IPS-11a (cell line): ENCODE data around the gene SLC8B1.

Experiments
- H3K4me3 ChIP-seq: one replicate; pipeline ENCODE4 v1.5.1; 2013; ENCODE audit warnings: low read depth, low read length, control low read depth

Gene SLC8B1

DNA sequence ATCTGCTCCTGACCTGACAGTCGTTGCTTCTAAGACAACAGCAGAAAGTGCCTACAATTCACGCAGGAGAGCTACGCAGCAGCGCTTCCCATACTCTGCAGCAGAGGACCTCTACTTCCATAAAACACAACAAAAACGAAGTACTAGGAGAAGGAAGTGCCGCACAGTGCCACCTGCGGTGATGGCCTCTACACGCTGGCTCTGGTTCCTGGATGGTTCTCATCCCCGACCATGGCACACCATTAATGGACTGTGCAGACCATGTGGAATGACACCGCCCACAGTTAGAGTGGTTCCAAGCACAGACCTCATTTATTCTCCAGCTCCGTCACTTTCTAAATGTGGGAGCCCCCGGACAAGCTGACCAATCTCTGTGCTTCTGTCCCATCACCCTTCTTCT is 85.4 kb downstream of the SLC8B1 start:
- no peak overlapping the region for H3K4me3 ChIP-seq

DNA sequence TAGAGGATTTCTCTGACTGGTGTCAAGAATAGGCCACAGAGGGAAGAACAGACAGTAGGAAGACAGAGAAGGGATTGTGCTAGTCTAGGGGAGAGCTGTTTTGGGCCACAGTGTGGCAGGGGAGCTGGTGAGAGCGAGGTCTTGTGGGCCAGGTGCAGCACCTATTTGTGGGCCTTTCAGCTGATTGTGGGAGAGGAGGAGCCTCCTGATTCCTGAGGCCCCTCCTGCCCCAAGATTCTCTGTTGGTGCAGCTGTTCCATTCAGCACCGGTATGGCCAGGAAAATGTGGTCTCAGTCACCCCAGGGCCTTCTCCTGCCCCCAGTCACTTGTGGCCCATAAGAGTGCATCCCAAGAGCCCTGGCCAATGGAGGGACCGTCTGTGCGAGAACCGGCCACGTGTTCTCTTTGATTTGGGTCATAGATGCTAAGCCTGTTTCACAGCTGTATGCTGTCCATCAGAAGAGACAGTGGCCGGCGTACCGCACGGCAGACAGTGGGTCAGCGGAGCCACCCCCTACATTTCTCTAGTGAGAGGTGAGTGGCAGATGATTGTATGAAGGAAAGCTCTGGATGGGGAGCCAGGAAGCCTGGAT is 86.0 kb downstream of the SLC8B1 start:
- no peak overlapping the region for H3K4me3 ChIP-seq
